ENCODE results near the gene DPP6.

DPP6 gene

DNA sequence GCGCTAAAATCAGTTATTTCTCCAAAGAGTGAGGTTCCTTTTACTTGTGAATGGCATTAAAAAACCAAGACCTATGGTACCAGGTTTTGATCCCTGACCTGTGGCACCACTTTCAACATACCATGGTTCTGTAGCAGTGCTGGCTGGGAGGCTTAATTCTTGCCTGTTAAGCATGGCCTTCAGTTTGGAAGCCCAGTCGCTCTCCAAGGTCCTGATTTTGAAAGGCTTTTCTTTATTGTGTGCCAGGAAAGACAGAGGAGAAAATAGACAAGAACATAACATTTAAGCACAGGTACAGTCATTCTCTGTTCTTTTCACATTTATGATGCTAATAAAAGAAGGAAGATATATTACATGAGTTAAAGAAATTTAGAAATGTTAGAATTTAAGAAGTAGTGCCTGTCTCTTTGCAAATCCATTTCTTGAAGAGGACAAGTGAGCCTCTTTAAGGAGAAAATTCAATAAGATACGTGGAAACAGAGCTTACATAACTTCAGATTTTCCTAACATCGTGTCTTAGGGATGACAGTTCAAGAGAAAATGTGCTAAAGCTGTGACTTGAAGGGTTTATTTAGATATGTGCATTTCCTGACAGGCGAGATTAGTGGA, 357.6 kb downstream of the DPP6 start:
- DNase-seq (ENCODE audit: low read depth), result no peak
- TF ChIP-seq CTCF (conservative IDR thresholded peaks at IDR 0.05; ENCODE audit: control insufficient read depth, insufficient read depth, low read depth, low read length), result no peak
- H3K4me3 ChIP-seq (ENCODE audit: control insufficient read depth, low read depth, low read length), result no peak overlapping the region

DNA sequence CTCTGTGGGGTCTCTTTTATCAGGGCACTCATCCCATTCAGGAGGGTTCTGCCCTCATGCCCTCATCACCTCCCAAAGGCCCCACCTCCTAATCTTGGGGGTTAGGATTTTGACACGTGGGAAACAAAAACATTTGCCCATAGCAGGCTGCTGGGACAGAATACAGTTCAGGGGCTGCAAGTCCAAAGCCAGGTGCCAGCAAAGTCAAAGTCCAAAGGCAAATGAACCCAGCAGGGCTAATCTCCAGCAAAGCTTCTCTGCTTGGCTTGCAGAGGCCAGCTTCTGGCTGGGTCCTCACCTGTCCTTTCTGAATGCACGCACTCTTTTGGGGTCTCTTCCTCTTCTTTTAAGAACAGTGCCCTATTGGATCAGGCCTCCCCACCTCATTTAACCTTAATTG, 359.9 kb downstream of the DPP6 start:
- DNase-seq (ENCODE audit: low read depth), result no peak
- no peak overlapping the region for H3K4me3 ChIP-seq (ENCODE audit: control insufficient read depth, low read depth, low read length)
- TF ChIP-seq CTCF (conservative IDR thresholded peaks at IDR 0.05; ENCODE audit: control insufficient read depth, insufficient read depth, low read depth, low read length), result no peak

DNA sequence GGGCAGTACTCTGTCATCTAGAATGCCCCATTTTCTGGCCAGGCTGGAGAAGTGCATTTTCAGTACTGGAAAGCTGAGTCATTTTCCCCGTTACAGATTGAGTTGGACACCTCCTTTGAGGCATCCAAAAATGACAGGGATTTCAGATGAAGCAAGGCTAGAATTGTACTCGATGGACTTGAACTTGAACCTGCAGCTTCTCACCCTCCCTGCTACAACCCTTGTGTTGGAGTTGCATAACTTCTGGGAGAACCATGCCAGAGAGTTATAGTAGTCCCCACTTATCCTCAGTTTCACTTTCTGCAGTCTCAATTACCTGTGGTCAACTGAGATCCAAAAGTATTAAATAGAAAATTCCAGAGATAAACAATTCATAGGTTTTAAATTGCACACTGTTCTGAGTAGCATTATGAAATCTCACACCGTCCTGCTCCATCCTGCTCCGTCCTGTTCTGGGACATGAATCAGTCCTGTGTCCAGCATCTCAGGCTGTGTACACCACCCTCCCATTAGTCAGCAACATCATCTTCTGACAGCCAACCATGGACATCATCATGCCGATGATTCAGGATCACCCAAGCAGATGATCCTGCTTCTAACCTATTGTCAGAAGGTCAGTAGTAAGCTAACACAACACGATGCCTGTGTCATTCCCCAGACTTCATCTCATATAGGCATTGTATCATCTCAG, 363.7 kb downstream of the DPP6 start:
- no peak for DNase-seq (ENCODE audit: low read depth)
- no peak overlapping the region for H3K4me3 ChIP-seq (ENCODE audit: control insufficient read depth, low read depth, low read length)
- no peak for TF ChIP-seq CTCF (conservative IDR thresholded peaks at IDR 0.05; ENCODE audit: control insufficient read depth, insufficient read depth, low read depth, low read length)

- no peak overlapping the region for H3K4me3 ChIP-seq (ENCODE audit: control insufficient read depth, low read depth, low read length)
- no peak for DNase-seq (ENCODE audit: low read depth)
- TF ChIP-seq CTCF (conservative IDR thresholded peaks at IDR 0.05; ENCODE audit: control insufficient read depth, insufficient read depth, low read depth, low read length), result no peak
Observed at GRCh38 chr7:154416714-154417113, 364.5 kb downstream of the DPP6 start.

- no peak for DNase-seq (ENCODE audit: low read depth)
- no peak for TF ChIP-seq CTCF (conservative IDR thresholded peaks at IDR 0.05; ENCODE audit: control insufficient read depth, insufficient read depth, low read depth, low read length)
- no peak overlapping the region for H3K4me3 ChIP-seq (ENCODE audit: control insufficient read depth, low read depth, low read length)
Observed at GRCh38 chr7:154419344-154419743, 367.1 kb downstream of the DPP6 start.

DNA sequence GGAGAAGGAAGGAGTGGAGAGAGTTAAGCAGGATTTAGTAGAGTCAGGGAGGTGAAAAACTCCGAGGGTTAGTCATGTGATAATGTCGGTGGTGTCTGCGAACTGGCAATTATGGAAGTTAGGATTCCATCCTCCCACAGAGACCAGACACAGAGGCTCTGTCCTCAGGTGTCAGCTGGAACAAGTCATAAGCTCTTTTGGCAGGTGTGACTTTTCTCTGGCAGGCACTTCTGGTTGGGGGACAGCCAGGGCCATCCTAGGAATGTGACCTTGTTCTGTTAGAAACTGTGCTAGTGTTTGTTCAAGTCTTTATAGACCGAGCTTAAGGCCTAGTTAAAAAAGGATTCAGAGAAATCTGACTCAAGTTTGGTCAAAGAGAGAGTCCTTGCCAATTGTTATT, 371.0 kb downstream of the DPP6 start:
- no peak for TF ChIP-seq CTCF (conservative IDR thresholded peaks at IDR 0.05; ENCODE audit: control insufficient read depth, insufficient read depth, low read depth, low read length)
- H3K4me3 ChIP-seq (ENCODE audit: control insufficient read depth, low read depth, low read length), result no peak overlapping the region
- DNase-seq (ENCODE audit: low read depth), result no peak

All from fibroblast of mammary gland (primary cell).